Trophoblast cell (in vitro differentiated cells and primary cell): ENCODE data around the gene EXOC3.

Experiments
- DNase-seq, 2 donors: peaks; one replicate each; pipeline ENCODE4 v3.0.0-alpha.2; 2016
- H2AFZ ChIP-seq: 2 replicates; pipeline ENCODE4 v1.6.1; 2013; ENCODE audit warnings: low read length, moderate library complexity, mild to moderate bottlenecking; ENCODE audit not compliant: insufficient read depth, poor library complexity
- H2AK5ac ChIP-seq: 2 replicates; pipeline ENCODE4 v1.6.1; 2013; ENCODE audit warnings: mild to moderate bottlenecking, low read length
- H2BK120ac ChIP-seq: 2 replicates; pipeline ENCODE4 v1.6.1; 2013; ENCODE audit warnings: low read length, mild to moderate bottlenecking, moderate library complexity; ENCODE audit not compliant: insufficient read depth, poor library complexity
- H2BK12ac ChIP-seq: 2 replicates; pipeline ENCODE4 v1.6.1; 2013; ENCODE audit warnings: mild to moderate bottlenecking, low read length, moderate library complexity
- H2BK5ac ChIP-seq: 2 replicates; pipeline ENCODE4 v1.6.1; 2013; ENCODE audit warnings: low read length, low read depth, moderate library complexity, mild to moderate bottlenecking; ENCODE audit not compliant: poor library complexity
- H3K14ac ChIP-seq: 2 replicates; pipeline ENCODE4 v1.6.1; 2013; ENCODE audit warnings: mild to moderate bottlenecking, low read length
- H3K18ac ChIP-seq: 2 replicates; pipeline ENCODE4 v1.6.1; 2013; ENCODE audit warnings: mild to moderate bottlenecking, low read length
- H3K23ac ChIP-seq: 2 replicates; pipeline ENCODE4 v1.6.1; 2013; ENCODE audit warnings: low read length
- H3K27ac ChIP-seq: 2 replicates; pipeline ENCODE4 v1.5.1; 2013; ENCODE audit warnings: low read depth, mild to moderate bottlenecking, inconsistent platforms, low read length, moderate library complexity
- H3K27me3 ChIP-seq: 2 replicates; pipeline ENCODE4 v1.6.1; 2013; ENCODE audit warnings: inconsistent platforms, mild to moderate bottlenecking, low read length, moderate library complexity; ENCODE audit not compliant: insufficient read depth
- H3K36me3 ChIP-seq, 2 experiments: 1 replicate in 1 of 2; 2 replicates in 1 of 2; pipeline ENCODE4 v1.6.1; 2013; ENCODE audit warnings: low read length in 2 of 2, mild to moderate bottlenecking in 2 of 2, moderate library complexity in 1 of 2; ENCODE audit not compliant: insufficient read depth in 2 of 2, control insufficient read depth in 1 of 2
- H3K4ac ChIP-seq: 2 replicates; pipeline ENCODE4 v1.6.1; 2013; ENCODE audit warnings: low read depth, mild to moderate bottlenecking, low read length, moderate library complexity
- H3K4me1 ChIP-seq, 2 experiments: 1 replicate in 1 of 2; 2 replicates in 1 of 2; pipeline ENCODE4 v1.6.1; 2013; ENCODE audit warnings: low read length in 2 of 2, mild to moderate bottlenecking in 2 of 2, moderate library complexity in 1 of 2; ENCODE audit not compliant: insufficient read depth in 2 of 2, control insufficient read depth in 1 of 2
- H3K4me2 ChIP-seq: 2 replicates; pipeline ENCODE4 v1.6.1; 2013; ENCODE audit warnings: inconsistent platforms, mild to moderate bottlenecking, low read length, moderate library complexity
- H3K4me3 ChIP-seq: 2 replicates; pipeline ENCODE4 v1.5.1; 2013; ENCODE audit warnings: mild to moderate bottlenecking, low read depth, low read length, inconsistent platforms
- H3K79me1 ChIP-seq: one replicate; pipeline ENCODE4 v1.6.1; 2013; ENCODE audit warnings: low read length
- H3K79me2 ChIP-seq: 2 replicates; pipeline ENCODE4 v1.6.1; 2013; ENCODE audit warnings: low read length, mild to moderate bottlenecking; ENCODE audit not compliant: control insufficient read depth, insufficient read depth, poor library complexity
- H3K9ac ChIP-seq: 2 replicates; pipeline ENCODE4 v1.6.1; 2013; ENCODE audit warnings: mild to moderate bottlenecking, low read length
- H3K9me3 ChIP-seq: 2 replicates; pipeline ENCODE4 v1.6.1; 2013; ENCODE audit warnings: low read depth, mild to moderate bottlenecking, control low read depth, inconsistent platforms, low read length; ENCODE audit not compliant: insufficient read depth
- H4K12ac ChIP-seq: 2 replicates; pipeline ENCODE4 v1.6.1; 2013; ENCODE audit warnings: low read depth, mild to moderate bottlenecking, low read length, moderate library complexity
- H4K8ac ChIP-seq: 2 replicates; pipeline ENCODE4 v1.6.1; 2013; ENCODE audit warnings: low read depth, mild to moderate bottlenecking, low read length, moderate library complexity
- H4K91ac ChIP-seq: one replicate; pipeline ENCODE4 v1.6.1; 2013; ENCODE audit warnings: low read depth, mild to moderate bottlenecking, low read length, moderate library complexity
- whole genome bisulfite sequencing: extraction: QIAGEN DNeasy Blood & Tissue Kit; methylation state at CpG from one replicate; pipeline ENCODE4 v1.1.7; 2013; ENCODE audit warnings: missing lambda C conversion rate; ENCODE audit not compliant: insufficient read length, insufficient coverage; ENCODE audit errors: extremely low coverage; 5-methylcytosine and 5-hydroxymethylcytosine counted together

The EXOC3 gene

GRCh38 chr5:491119-491855 lies 48.3 kb downstream of the EXOC3 start:
- H3K18ac ChIP-seq: no peak overlapping the region
- no peak overlapping the region for H3K4me2 ChIP-seq
- H3K23ac ChIP-seq: no peak overlapping the region
- no peak overlapping the region for H2BK12ac ChIP-seq
- H4K8ac ChIP-seq: no peak overlapping the region
- H2AFZ ChIP-seq: no peak overlapping the region
- no peaks in the 10 kb centered on the region for H3K79me1 ChIP-seq
- no peaks in the 10 kb centered on the region for H3K79me2 ChIP-seq
- DNase-seq: no peak
- H3K9ac ChIP-seq: no peak overlapping the region
- no peak overlapping the region for H2BK5ac ChIP-seq
- no peak overlapping the region for H4K12ac ChIP-seq
- H3K27ac ChIP-seq: no peak overlapping the region
- no peak overlapping the region for H3K14ac ChIP-seq
- H3K36me3 ChIP-seq: no peaks in the 10 kb centered on the region
- H3K9me3 ChIP-seq: peaks cover 4% of the 10 kb centered on the region
- H4K91ac ChIP-seq: no peak overlapping the region
- H3K4me3 ChIP-seq: no peak overlapping the region
- no peaks in the 10 kb centered on the region for H3K4me1 ChIP-seq
- no peak overlapping the region for H3K4ac ChIP-seq
- H2BK120ac ChIP-seq: no peak overlapping the region
- WGBS: no CpG with 5 or more reads among the region's 52 CpGs
- peaks cover 33% of the 10 kb centered on the region for H3K27me3 ChIP-seq
- H2AK5ac ChIP-seq: no peak overlapping the region

GRCh38 chr5:491856-492155 lies 48.8 kb downstream of the EXOC3 start:
- Histone ChIP-seq H4K91ac (no peak overlapping the region), H3K4me3 (no peak overlapping the region), H2BK12ac (no peak overlapping the region), H3K27me3 (peaks cover 34% of the 10 kb centered on the region), H4K8ac (no peak overlapping the region), H3K14ac (no peak overlapping the region), H4K12ac (no peak overlapping the region), H3K4me1 (no peaks in the 10 kb centered on the region), H3K27ac (no peak overlapping the region), H2BK5ac (no peak overlapping the region), H2BK120ac (no peak overlapping the region), H2AFZ (no peak overlapping the region), H3K9me3 (peaks cover 4% of the 10 kb centered on the region), H3K23ac (no peak overlapping the region), H3K36me3 (no peaks in the 10 kb centered on the region), H3K9ac (no peak overlapping the region), H3K79me1 (no peaks in the 10 kb centered on the region), H3K4ac (no peak overlapping the region), H2AK5ac (no peak overlapping the region), H3K4me2 (no peak overlapping the region), H3K18ac (no peak overlapping the region), H3K79me2 (no peaks in the 10 kb centered on the region)
- no peak for DNase-seq
- no CpG with 5 or more reads among the region's 19 CpGs for WGBS

- WGBS: no CpG with 5 or more reads among the region's 18 CpGs
- Histone ChIP-seq H4K91ac (no peak overlapping the region), H3K4me1 (no peaks in the 10 kb centered on the region), H3K9me3 (peaks cover 4% of the 10 kb centered on the region), H2BK5ac (no peak overlapping the region), H3K4ac (no peak overlapping the region), H2BK120ac (no peak overlapping the region), H3K4me3 (no peak overlapping the region), H3K27me3 (peaks cover 38% of the 10 kb centered on the region), H3K9ac (no peak overlapping the region), H3K14ac (no peak overlapping the region), H3K18ac (no peak overlapping the region), H3K36me3 (no peaks in the 10 kb centered on the region), H4K8ac (no peak overlapping the region), H2AK5ac (no peak overlapping the region), H3K23ac (no peak overlapping the region), H2BK12ac (no peak overlapping the region), H3K79me2 (no peaks in the 10 kb centered on the region), H3K27ac (no peak overlapping the region), H2AFZ (no peak overlapping the region), H3K4me2 (no peak overlapping the region), H3K79me1 (no peaks in the 10 kb centered on the region), H4K12ac (no peak overlapping the region)
- DNase-seq: no peak
Observed at GRCh38 chr5:492314-492893, 49.4 kb downstream of the EXOC3 start.

GRCh38 chr5:493119-493701 lies 50.2 kb downstream of the EXOC3 start:
- H4K8ac ChIP-seq: no peak overlapping the region
- H3K79me1 ChIP-seq: no peaks in the 10 kb centered on the region
- no peak overlapping the region for H3K4me2 ChIP-seq
- H3K18ac ChIP-seq: no peak overlapping the region
- no peaks in the 10 kb centered on the region for H3K36me3 ChIP-seq
- H3K79me2 ChIP-seq: no peaks in the 10 kb centered on the region
- no peak overlapping the region for H3K14ac ChIP-seq
- H2AFZ ChIP-seq: no peak overlapping the region
- no peak overlapping the region for H3K23ac ChIP-seq
- H2BK120ac ChIP-seq: no peak overlapping the region
- no peak overlapping the region for H2BK5ac ChIP-seq
- no peak for DNase-seq
- no peak overlapping the region for H4K12ac ChIP-seq
- peaks cover 3 to 4% of the 10 kb centered on the region in 2 experiments for H3K4me1 ChIP-seq
- no peak overlapping the region for H3K4me3 ChIP-seq
- H3K9ac ChIP-seq: no peak overlapping the region
- H3K9me3 ChIP-seq: peaks cover 4% of the 10 kb centered on the region
- H2BK12ac ChIP-seq: no peak overlapping the region
- no peak overlapping the region for H3K4ac ChIP-seq
- WGBS: no CpG with 5 or more reads among the region's 26 CpGs
- peaks cover 38% of the 10 kb centered on the region for H3K27me3 ChIP-seq
- no peak overlapping the region for H3K27ac ChIP-seq
- H4K91ac ChIP-seq: no peak overlapping the region
- no peak overlapping the region for H2AK5ac ChIP-seq
